ENCODE measurements around the gene ATP5F1B. TPM values are rescaled to one million over a fixed set of nuclear protein-coding genes. Genes with fewer than 3 reads are reported as not detected.

ATP5F1B gene
- total RNA-seq, 1 experiment from 2014 or later: 1,051 TPM

- Histone ChIP-seq H3K4me2 (ENCODE audit: low read length) (peak overlapping the region; percentile 80), H3K9me3 (ENCODE audit: control insufficient read depth in 1 of 2, insufficient read depth in 1 of 2, low read depth in 1 of 2, low read length in 2 of 2) (no peaks in the 10 kb centered on the region), H3K4me3 (replicated peaks in 1 of 2; ENCODE audit: low read depth in 1 of 2, low read length in 2 of 2) (peak overlapping the region; percentile 99 to 100), H2AFZ (ENCODE audit: low read depth, low read length, poor library complexity, severe bottlenecking) (no peak overlapping the region), H4K20me1 (ENCODE audit: insufficient read depth) (peaks cover 21% of the 10 kb centered on the region; the same call in 1 of the 2 replicates), H3K27ac (ENCODE audit: low read depth, low read length) (peak overlapping the region; percentile 78), H3K27me3 (ENCODE audit: insufficient read depth, low read length) (no peaks in the 10 kb centered on the region), H3K9me2 (ENCODE audit: insufficient read depth) (no peaks in the 10 kb centered on the region), H3K4me1 (ENCODE audit: control insufficient read depth in 1 of 2, insufficient read depth in 2 of 2, low read length in 2 of 2) (peaks cover 2 to 19% of the 10 kb centered on the region in 2 experiments; a peak in 3 of 4 replicates), H3K79me2 (ENCODE audit: insufficient read depth, low read length) (peaks cover 62% of the 10 kb centered on the region), H3K36me3 (ENCODE audit: control insufficient read depth in 1 of 2, insufficient read depth in 2 of 2, low read length in 2 of 2) (peaks cover 39 to 41% of the 10 kb centered on the region in 2 experiments), H3K9ac (ENCODE audit: low read length) (peak overlapping the region; percentile 96)
- intact Hi-C loops (cut with micrococcal nuclease): no loop called here
- TF ChIP-seq FOSL1 (IDR thresholded peaks at IDR 0.05; ENCODE audit: low read depth) (no peak), ZBTB33 (IDR thresholded peaks at IDR 0.05; ENCODE audit: extremely low read depth, insufficient replicate concordance, low read length) (no peak), EGR1 (IDR thresholded peaks at IDR 0.05; ENCODE audit: low read depth) (no peak), MAX (IDR thresholded peaks at IDR 0.05) (no peak), POLR2A (IDR thresholded peaks at IDR 0.05; ENCODE audit: borderline replicate concordance, extremely low read depth, insufficient read depth, insufficient read length) (no peak), SRF (IDR thresholded peaks at IDR 0.05; ENCODE audit: low read depth) (no peak), REST (IDR thresholded peaks at IDR 0.05; ENCODE audit: low read depth) (no peak), YY1 (IDR thresholded peaks at IDR 0.05; ENCODE audit: extremely low read depth, insufficient replicate concordance, low read depth, low read length) (no peak), CTCF (IDR thresholded peaks at IDR 0.05 in 2 of 3, conservative IDR thresholded peaks at IDR 0.05 in 1 of 3; ENCODE audit: borderline replicate concordance in 1 of 3, insufficient read depth in 1 of 3, low read depth in 2 of 3, low read length in 2 of 3) (no peak), EZH2 (IDR thresholded peaks at IDR 0.05) (no peak), TCF7L2 (IDR thresholded peaks at IDR 0.05; ENCODE audit: borderline replicate concordance, extremely low read depth, insufficient read depth, insufficient read length) (no peak), CBX3 (IDR thresholded peaks at IDR 0.05; ENCODE audit: low read depth) (no peak), CEBPB (IDR thresholded peaks at IDR 0.05; ENCODE audit: low read depth) (no peak), RAD21 (IDR thresholded peaks at IDR 0.05; ENCODE audit: low read depth) (no peak), ZFX (IDR thresholded peaks at IDR 0.05) (no peak), EZH2phosphoT487 (IDR thresholded peaks at IDR 0.05; ENCODE audit: borderline replicate concordance) (no peak), ATF3 (IDR thresholded peaks at IDR 0.05) (no peak), SIN3A (IDR thresholded peaks at IDR 0.05; ENCODE audit: low read depth) (no peak)
- no TSS peak for BruUV-seq (replicated peaks)
- CTCF ChIA-PET: interaction anchor here (3.2 kb wide), 1 partner anchor 8 kb away, joined by 19 read pairs; no protein-coding TSS in a partner anchor
- RAD21 ChIA-PET (ENCODE audit: low non-redundant PET in 1 of 2, low total read pairs in 2 of 2, uncharacterized antibody in 2 of 2, unreplicated experiment in 2 of 2): no interaction called here
- no peak for DNase-seq (ENCODE audit: low read depth, low spot score)
- POLR2A ChIA-PET: interaction anchor here (3.3 kb wide), 1 partner anchor 8 kb away, joined by 23 read pairs; no protein-coding TSS in a partner anchor
- no peak for ATAC-seq
Measured at GRCh38 chr12:56644654-56645053, 1.1 kb downstream of the ATP5F1B start.

Measured in HCT116 (cell line).